OCI-LY1 (cell line): Measurements from ENCODE around the gene SHC1.

Experiments used
- EZH2 ChIP-seq: fragments of 200-600 bp; sonication (generic), shearing (Covaris generic); IDR thresholded peaks from 2 replicates; pipeline ENCODE4 v1.8.0; 2017; ENCODE audit warnings: borderline replicate concordance, mixed run types, mild to moderate bottlenecking, antibody characterized with exemption, low read length, moderate library complexity, mixed read lengths
- TF ChIP-seq, protein P1 (sequence below): fragments of 200-600 bp; sonication (generic), shearing (Covaris generic); IDR thresholded peaks from 2 replicates; pipeline ENCODE4 v1.5.1; 2017; ENCODE audit warnings: mild to moderate bottlenecking, antibody characterized with exemption, low read length, moderate library complexity, mixed read lengths

DNA sequence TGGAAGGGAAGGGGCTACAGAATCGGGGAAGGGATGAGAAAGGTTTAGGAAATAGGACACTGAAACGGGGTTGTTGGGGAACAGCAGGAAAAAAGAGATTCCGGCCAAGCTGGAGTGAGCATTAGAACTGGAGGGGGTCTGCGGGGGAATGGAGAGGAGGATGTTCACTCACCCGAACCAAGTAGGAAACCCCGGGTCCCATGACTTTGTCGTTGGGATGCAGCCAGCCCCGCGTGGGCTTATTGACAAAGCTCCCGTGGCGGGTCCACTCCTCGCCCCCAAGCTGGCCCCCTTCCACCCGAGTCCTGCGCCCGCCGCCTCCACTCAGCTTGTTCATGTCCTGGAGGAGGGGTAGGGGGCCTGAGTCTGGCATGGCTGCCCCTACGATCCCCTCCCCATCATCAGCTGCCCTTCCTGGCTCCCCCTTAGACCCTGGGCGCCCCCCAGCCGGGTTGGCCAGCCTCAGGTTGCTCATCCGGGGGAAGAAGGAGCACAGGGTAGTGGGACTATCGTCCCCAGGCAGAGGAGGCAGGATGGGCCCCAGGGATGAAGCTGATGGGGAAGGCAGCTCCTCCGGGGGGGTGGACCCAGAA lies 591 bp downstream of the SHC1 start:
- TF ChIP-seq, protein P1, sequence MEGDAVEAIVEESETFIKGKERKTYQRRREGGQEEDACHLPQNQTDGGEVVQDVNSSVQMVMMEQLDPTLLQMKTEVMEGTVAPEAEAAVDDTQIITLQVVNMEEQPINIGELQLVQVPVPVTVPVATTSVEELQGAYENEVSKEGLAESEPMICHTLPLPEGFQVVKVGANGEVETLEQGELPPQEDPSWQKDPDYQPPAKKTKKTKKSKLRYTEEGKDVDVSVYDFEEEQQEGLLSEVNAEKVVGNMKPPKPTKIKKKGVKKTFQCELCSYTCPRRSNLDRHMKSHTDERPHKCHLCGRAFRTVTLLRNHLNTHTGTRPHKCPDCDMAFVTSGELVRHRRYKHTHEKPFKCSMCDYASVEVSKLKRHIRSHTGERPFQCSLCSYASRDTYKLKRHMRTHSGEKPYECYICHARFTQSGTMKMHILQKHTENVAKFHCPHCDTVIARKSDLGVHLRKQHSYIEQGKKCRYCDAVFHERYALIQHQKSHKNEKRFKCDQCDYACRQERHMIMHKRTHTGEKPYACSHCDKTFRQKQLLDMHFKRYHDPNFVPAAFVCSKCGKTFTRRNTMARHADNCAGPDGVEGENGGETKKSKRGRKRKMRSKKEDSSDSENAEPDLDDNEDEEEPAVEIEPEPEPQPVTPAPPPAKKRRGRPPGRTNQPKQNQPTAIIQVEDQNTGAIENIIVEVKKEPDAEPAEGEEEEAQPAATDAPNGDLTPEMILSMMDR = no peak
- TF ChIP-seq EZH2 = no peak
